Peyer's patch (tissue), 4 donors: ENCODE data around the gene SLC1A2. TPM values are rescaled to one million over a fixed set of nuclear protein-coding genes. Genes with fewer than 3 reads are reported as not detected.

Experiments used
- DNase-seq, 3 donors: peaks; one replicate each; pipeline ENCODE4 v3.0.0-alpha.2; 2017 to 2019
- H3K27ac ChIP-seq, 4 donors: fragments of 200-600 bp; sonication (generic); one replicate each; pipeline ENCODE4 v1.5.1; 2016 to 2019
- H3K27me3 ChIP-seq, 2 donors: fragments of 200-600 bp; sonication (generic); one replicate each; pipeline ENCODE4 v1.5.1; 2019
- H3K36me3 ChIP-seq, 3 donors: fragments of 200-600 bp; sonication (generic); one replicate each; pipeline ENCODE4 v1.5.1; 2016 to 2019
- H3K4me1 ChIP-seq, 4 donors: fragments of 200-600 bp; sonication (generic); one replicate each; pipeline ENCODE4 v1.5.1; 2016 to 2019
- H3K4me3 ChIP-seq, 4 donors: fragments of 200-600 bp; sonication (generic); 1 replicate in 3 of 4; 2 replicates in 1 of 4; pipeline ENCODE4 v1.5.1; 2016 to 2019; ENCODE audit warnings: mild to moderate bottlenecking in 1 of 4
- H3K9me3 ChIP-seq, 4 donors: fragments of 200-600 bp; sonication (generic); one replicate each; pipeline ENCODE4 v1.5.1; 2016 to 2019; ENCODE audit warnings: mild to moderate bottlenecking in 1 of 4
- CTCF ChIP-seq, 6 experiments: fragments of 450-650 bp in 4 of 6; fragments of 200-600 bp in 2 of 6; sonication (generic) in 1 of 6; IDR thresholded peaks; one replicate each; pipeline ENCODE4 v1.5.1; 2017 to 2019; ENCODE audit warnings: antibody characterized with exemption in 6 of 6, mild to moderate bottlenecking in 3 of 6, moderate library complexity in 1 of 6
- POLR2A ChIP-seq, 2 donors: fragments of 450-650 bp; IDR thresholded peaks; one replicate each; pipeline ENCODE4 v1.5.1; 2017; ENCODE audit warnings: antibody characterized with exemption in 2 of 2, mild to moderate bottlenecking in 2 of 2, moderate library complexity in 2 of 2
- total RNA-seq, 4 donors: library from RNA; depleted of rRNA; stranded (reverse); fragments of >200 nt; gene quantifications; one replicate each; pipeline ENCODE4 v1.1.0, GENCODE V29; 2016

The SLC1A2 gene
- total RNA-seq, 4 donors from 2014 or later = 0.38 to 1.1 TPM; not detected in 2

GRCh38 chr11:35285471-35285870 lies 133.9 kb downstream of the SLC1A2 start:
- no peak for DNase-seq
- no peaks in the 10 kb centered on the region for H3K36me3 ChIP-seq
- TF ChIP-seq POLR2A (IDR thresholded peaks at IDR 0.05) (no peak), CTCF (IDR thresholded peaks at IDR 0.05) (no peak)
- H3K4me1 ChIP-seq = no peaks in the 10 kb centered on the region
- no peaks in the 10 kb centered on the region for H3K27me3 ChIP-seq
- no peak overlapping the region for H3K27ac ChIP-seq
- no peaks in the 10 kb centered on the region for H3K9me3 ChIP-seq
- H3K4me3 ChIP-seq = no peak overlapping the region

- no peak for DNase-seq
- Histone ChIP-seq H3K9me3 (no peaks in the 10 kb centered on the region), H3K36me3 (no peaks in the 10 kb centered on the region), H3K27me3 (no peaks in the 10 kb centered on the region), H3K4me3 (no peak overlapping the region), H3K27ac (no peak overlapping the region), H3K4me1 (no peaks in the 10 kb centered on the region)
- TF ChIP-seq POLR2A (IDR thresholded peaks at IDR 0.05) = no peak
- no peak for TF ChIP-seq CTCF (IDR thresholded peaks at IDR 0.05)
Measured at GRCh38 chr11:35282221-35282882, 137.0 kb downstream of the SLC1A2 start.

- no peaks in the 10 kb centered on the region for H3K4me1 ChIP-seq
- TF ChIP-seq CTCF (IDR thresholded peaks at IDR 0.05) = no peak
- no peak for TF ChIP-seq POLR2A (IDR thresholded peaks at IDR 0.05)
- H3K36me3 ChIP-seq = no peaks in the 10 kb centered on the region
- H3K4me3 ChIP-seq = no peak overlapping the region
- DNase-seq = no peak
- no peak overlapping the region for H3K27ac ChIP-seq
- no peaks in the 10 kb centered on the region for H3K9me3 ChIP-seq
- no peaks in the 10 kb centered on the region for H3K27me3 ChIP-seq
Measured at GRCh38 chr11:35281169-35281688, 138.1 kb downstream of the SLC1A2 start.

GRCh38 chr11:35280727-35281126 lies 138.6 kb downstream of the SLC1A2 start:
- TF ChIP-seq CTCF (IDR thresholded peaks at IDR 0.05) = no peak
- no peaks in the 10 kb centered on the region for H3K4me1 ChIP-seq
- DNase-seq = no peak
- no peaks in the 10 kb centered on the region for H3K9me3 ChIP-seq
- no peaks in the 10 kb centered on the region for H3K27me3 ChIP-seq
- H3K36me3 ChIP-seq = no peaks in the 10 kb centered on the region
- no peak overlapping the region for H3K4me3 ChIP-seq
- no peak overlapping the region for H3K27ac ChIP-seq

GRCh38 chr11:35277827-35278226 lies 141.5 kb downstream of the SLC1A2 start:
- H3K9me3 ChIP-seq = no peaks in the 10 kb centered on the region
- peaks cover 0 to 5% (median 0%) of the 10 kb centered on the region in 4 donors for H3K4me1 ChIP-seq
- DNase-seq = no peak
- H3K36me3 ChIP-seq = no peaks in the 10 kb centered on the region
- H3K27me3 ChIP-seq = no peaks in the 10 kb centered on the region
- TF ChIP-seq CTCF (IDR thresholded peaks at IDR 0.05) = no peak
- no peak for TF ChIP-seq POLR2A (IDR thresholded peaks at IDR 0.05)
- H3K27ac ChIP-seq = no peak overlapping the region
- H3K4me3 ChIP-seq = no peak overlapping the region
